Lower leg skin (tissue), 3 donors: ENCODE measurements around the gene CEACAM21.

ENCODE experiments used
- CTCF ChIP-seq, 3 donors: fragments of 450-650 bp; IDR thresholded peaks; one replicate each; pipeline ENCODE4 v1.5.1; 2016; ENCODE audit warnings: antibody characterized with exemption in 3 of 3, mild to moderate bottlenecking in 3 of 3, moderate library complexity in 2 of 3
- POLR2A ChIP-seq, 2 donors: fragments of 450-650 bp; IDR thresholded peaks; one replicate each; pipeline ENCODE4 v1.6.1; 2016 to 2017; ENCODE audit warnings: antibody characterized with exemption in 2 of 2, mild to moderate bottlenecking in 1 of 2, moderate library complexity in 1 of 2

GRCh38 chr19:41540041-41540695, 35.8 kb upstream of the CEACAM21 start:
- TF ChIP-seq CTCF (IDR thresholded peaks at IDR 0.05) (no peak), POLR2A (IDR thresholded peaks at IDR 0.05) (no peak)
